NCI-H1417 (cell line): Measurements from ENCODE around the gene DGKB.
A peak's percentile ranks its signal among the peaks of the same experiment; 100 is the strongest.

Source experiments
- DNase-seq, 3 experiments: peaks; one replicate each; lab custom pipeline; 2025; lab: John Stamatoyannopoulos, UW

DGKB gene

DNA sequence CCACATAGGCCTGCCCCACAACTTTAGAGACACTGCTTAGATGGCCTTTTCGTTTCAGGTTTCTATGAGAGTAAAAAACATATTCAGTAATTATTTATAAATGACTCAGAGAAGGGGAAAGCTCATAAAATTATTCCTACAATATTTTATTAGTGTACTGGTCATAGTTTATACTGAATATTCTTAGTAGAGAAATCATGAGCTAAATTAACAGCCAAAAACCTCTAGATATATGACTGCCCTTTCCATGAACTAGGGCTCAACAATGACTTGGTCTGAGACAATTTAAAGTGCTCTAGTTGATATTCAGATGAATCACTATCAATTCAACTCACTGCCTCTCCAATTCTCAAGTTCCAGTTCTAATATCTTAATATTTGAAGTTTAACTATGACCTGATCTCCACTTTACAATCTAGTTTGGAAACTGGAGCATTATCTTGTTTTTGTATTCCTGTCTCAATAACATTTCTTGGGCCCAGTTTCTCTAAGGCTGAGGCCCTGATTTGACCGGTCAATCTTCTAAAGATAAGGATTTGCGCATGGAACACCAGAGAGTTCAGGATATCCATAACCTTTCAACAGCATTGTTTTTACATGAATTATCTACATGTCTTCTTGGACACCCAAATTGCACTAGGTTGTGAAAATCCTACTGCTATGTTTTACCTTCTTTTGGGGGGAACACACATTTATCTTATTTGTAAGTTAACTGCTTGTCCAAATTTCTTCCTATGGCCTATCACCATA, 141.6 kb downstream of the DGKB start:
- no peak for DNase-seq

DNA sequence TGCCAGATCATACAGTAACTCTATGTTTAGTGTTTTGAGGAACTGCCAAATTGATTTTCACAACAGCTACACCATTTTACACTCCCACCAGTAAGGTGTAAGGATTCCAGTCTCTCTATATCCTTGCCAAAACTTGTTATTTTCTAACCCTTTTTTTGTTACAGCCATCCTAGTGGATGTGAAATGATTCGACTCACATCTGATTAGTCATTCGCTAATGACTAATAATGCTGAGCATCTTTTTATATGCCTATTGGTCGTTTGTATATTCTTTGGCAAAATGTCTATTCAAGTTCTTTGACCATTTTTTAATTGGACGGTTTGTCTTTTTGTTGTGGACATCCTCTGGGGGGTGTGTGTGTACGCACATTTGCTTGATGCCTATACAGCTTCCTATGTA, 142.8 kb downstream of the DGKB start:
- no peak for DNase-seq

GRCh38 chr7:14754631-14755030, 147.9 kb downstream of the DGKB start:
- DNase-seq, result peak in 2 of 3 experiments; percentile 40 to 68

DNA sequence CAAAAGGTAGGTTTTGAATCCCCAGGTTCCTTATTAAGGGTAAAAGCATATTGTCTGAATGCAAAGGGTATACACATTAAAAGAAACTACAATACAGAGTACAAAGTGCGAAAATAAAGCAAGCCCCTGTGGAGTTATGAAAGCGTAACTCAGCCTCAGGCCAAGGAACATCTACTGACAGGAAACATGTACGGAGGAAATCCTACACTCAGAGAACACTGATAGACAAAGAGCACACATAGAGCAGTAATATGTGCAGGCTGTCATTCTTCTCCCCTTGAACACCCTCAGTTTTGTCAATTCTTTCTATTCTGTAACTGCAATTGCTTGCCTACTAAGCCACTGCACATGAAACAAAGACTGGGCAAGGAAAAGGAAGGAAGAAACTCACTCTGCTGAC, 150.2 kb downstream of the DGKB start:
- peak in 2 of 3 experiments; percentile 20 to 82 for DNase-seq

GRCh38 chr7:14751461-14751860, 151.1 kb downstream of the DGKB start:
- DNase-seq, result peak in 1 of 3 experiments; percentile 51

GRCh38 chr7:14748461-14748860, 154.1 kb downstream of the DGKB start:
- no peak for DNase-seq

DNA sequence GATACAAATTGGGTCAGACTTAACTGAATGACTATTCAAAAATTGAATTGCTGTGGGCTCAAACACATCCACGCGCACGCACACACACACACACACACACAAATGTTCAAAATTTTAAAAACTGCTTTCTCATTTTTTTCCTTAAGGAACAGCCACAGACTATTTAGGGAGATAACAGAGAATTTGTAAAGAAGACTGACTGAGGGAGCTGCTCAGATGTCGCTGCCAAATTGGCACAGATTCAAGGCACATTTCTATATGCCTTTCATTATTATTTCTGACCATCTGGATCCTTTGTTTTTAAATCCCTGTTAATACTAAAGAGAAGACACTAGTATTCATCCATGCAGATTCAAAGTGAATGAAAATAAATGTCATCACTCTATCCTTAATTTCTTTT, 154.8 kb downstream of the DGKB start:
- DNase-seq, result no peak

DNA sequence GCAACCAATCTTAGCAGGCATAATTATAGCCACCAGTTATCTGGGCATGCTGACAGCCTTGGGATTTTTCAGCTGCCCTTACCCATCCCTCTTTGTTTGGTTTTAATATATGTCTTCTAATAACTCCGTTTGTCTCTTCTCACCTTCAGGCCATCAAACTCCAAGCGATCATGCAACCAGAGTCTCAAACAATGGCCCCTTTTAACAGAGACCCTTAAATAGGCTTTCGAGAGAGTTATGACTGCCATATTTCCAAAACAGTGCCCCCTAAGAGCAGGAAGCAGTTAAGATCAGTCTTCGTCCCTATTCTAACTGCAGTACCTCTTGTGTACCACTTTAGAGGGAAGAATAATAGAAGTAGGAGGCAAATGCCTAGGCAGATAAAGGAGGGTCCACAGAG, 157.5 kb downstream of the DGKB start:
- DNase-seq, result no peak

- DNase-seq, result no peak
These were observed 161.9 kb downstream of the DGKB start for GRCh38 chr7:14740606-14741005.

GRCh38 chr7:14739841-14740185, 162.7 kb downstream of the DGKB start:
- DNase-seq, result no peak

GRCh38 chr7:14739168-14739840, 163.2 kb downstream of the DGKB start:
- DNase-seq, result no peak

DNA sequence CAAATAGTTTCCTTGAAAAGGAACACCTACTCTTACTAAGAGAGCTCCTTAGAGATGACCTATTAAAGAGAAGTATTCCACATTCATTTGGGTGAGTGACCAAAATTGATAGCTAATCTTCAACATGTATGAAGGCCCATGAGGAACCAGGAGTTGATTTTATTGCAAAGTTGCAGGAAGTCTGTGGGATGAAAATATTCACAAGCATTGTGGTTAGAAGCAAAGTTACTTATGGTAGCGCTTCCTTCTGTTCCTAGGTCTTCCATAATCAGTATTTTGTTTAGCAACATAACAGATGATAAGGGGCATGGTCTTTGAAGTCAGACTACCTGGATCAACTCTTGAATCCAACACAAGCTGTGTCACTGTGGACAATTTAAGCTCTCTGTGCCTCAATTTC, 164.5 kb downstream of the DGKB start:
- no peak for DNase-seq

DNA sequence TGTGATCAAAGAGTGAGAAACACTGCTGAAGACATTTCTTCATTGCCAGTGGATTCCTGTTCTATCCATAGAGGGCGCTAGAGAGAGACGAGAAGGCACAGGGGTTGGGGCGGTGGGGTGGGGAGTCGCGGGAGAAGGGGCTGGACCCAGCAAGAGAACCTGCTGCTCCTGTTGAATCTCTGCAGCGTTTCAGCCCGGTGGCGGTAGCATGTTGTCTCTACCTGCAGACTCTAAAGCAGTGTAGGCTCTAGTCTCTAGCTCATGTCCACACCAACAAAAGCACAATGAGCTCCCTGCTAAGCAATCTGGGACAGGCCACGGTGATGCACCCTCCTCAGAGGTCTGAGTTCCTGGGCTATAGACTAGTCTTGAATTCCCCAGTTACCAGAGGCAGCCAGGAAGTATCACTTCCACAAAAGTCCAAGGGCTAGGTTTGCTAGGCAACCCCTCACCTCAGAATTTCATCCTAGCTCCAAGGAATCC, 167.7 kb downstream of the DGKB start:
- DNase-seq, result no peak

DNA sequence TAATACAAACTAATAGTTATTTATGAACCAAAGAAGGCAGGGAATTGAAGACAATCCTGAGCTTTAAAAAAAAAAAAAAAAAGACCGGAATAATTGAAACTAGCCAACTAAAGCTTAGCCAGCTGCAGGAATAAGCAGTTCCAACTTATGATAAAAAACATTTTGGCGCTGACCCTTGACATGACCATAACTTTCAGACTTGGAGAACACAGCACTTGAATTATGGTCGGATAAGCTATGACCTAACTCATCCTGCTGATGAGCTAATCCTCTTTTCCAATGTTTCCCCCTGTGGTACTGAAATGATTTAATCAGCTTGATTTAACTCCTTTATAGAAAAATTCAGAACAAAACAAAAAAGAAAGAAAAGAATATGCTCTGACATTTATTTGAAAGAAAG, 181.8 kb downstream of the DGKB start:
- DNase-seq, result no peak

DNA sequence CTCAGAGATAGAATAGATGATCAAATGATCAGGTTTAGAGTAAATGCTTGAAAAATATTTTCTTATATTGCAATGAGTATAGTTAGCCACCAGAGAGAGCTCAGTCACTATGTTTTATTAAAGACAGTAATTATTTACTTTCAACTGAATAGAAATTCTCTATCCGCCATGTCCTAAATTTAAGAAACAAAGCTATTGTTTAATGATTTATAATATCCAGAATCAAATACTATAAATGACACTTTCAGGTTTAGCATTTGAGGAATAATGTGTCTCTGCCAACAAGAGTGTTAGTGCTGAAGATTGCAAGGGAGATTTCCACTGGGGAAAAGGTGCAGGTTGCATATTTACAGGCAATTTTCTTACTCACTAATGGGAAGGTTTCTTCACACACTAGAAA, 184.7 kb downstream of the DGKB start:
- peak in 2 of 3 experiments; percentile 7 to 72 for DNase-seq

DNA sequence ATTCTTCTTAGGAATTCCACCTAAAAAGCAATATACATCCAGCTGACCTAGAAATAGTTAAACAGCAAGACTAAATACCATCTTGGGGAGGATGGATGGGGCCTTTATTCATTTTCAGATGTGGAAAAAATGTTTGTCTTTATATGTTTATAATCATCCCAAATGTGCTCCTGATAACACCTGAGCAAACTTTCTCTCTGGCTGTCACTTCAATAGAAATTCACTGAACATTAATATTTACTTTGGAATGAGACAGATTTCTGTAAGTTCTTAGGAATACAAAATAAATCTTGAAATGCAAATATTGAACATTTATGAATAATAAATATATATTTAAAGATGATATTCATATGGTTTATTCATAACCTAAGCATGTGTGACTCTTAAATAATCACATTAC, 185.4 kb downstream of the DGKB start:
- DNase-seq, result no peak

DNA sequence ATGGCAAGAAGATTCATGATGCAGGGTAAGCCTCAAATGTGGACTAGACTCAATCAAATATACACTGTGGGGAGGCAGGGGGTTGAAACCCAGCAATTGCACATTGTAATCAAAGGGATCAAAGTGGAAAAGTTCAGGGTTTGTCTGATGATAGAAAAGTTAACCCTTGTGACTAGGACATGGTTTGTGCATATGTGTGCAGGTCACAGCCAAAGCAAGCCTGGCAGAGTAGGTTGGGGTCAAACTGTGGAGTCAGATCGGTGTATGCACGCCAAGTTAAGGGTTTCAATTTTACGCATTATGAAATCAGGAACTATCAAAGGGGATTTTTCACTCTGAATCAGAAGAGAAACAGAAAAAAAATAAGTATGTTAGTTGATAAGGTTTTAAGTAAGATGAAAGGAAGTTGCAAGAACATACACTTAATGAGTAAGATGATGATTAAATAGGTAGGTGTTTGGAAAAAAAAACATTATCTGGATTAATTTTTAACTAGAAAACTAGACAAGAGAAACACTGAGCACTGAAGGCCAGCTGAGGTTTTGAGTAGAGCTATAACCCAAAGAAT, 188.3 kb downstream of the DGKB start:
- DNase-seq, result no peak

GRCh38 chr7:14698239-14698638, 204.3 kb downstream of the DGKB start:
- peak in 2 of 3 experiments; percentile 5 to 41 for DNase-seq

DNA sequence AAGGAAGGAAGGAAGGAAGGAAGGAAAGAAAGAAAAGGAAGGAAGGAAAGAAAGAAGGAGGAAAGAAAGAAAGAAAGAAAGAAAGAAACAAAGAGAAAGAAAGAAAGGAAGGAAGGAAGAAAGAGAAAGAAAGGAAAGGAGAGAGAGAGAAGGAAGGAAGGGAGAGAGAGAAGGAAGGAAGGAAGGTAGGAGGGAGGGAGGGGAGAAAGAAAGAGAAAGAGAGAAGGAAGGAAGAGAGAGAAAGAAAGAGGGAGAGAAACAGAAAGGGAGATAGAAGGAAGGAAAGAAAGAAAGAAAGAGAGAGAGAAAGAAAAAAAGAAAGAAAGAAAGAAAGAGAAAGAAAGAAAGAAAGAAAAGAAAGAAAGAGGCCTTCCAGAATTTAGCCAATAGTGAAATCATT, 204.9 kb downstream of the DGKB start:
- no peak for DNase-seq

DNA sequence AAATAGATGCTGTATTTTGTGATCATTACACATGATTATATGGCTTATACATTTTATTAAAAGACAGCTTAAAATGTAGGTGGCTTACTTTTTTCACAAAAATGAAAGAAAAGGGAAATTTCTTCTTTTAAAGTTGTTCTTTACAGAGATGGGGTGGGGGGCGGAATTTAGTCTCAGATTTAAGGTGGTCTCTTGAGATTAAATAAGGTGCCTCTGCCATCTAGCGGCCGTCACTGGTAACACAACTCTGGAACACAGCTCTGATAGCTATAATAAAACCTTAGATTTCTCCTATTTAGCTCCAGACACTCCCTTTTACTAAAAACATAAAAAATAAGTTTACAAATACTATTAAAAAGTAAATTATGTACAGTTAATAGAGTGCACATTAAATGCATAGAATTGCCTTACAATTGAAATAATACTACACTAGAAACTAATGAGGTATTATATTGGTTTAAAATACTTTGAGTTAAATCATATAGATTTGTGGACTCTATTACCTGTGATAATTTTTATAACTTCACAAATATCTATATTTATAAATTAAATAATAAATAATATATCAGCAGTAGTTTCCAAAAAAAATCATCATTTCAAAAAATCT, 210.9 kb downstream of the DGKB start:
- peak; percentile 20 to 73 (median 34) for DNase-seq

DNA sequence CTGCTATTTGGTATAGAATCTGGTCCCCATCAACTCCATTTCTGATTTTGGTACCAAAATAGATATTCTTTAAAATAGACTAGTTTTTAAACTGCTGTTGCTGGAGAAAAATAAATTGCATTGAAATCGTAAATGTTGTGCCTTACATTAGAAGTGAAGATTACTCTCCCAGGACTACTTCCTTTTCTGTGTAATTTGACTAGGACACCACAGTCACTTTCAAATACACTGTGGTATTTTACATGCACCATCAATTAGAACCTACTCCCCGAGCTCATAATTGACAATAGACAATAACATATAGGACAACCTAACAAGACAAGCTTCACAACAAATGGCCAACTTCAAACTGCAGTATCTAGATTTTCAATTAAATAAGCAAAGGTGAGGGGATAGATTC, 211.5 kb downstream of the DGKB start:
- no peak for DNase-seq

GRCh38 chr7:14690486-14690885, 212.1 kb downstream of the DGKB start:
- no peak for DNase-seq

GRCh38 chr7:14690075-14690474, 212.5 kb downstream of the DGKB start:
- no peak for DNase-seq
